SKM-1 treated with dmso at 0.1 percent for 144 hours (cell line): ENCODE results near the gene PSMD11.
A peak's percentile ranks its signal among the peaks of the same experiment; 100 is the strongest.

Experiments
- DNase-seq: peaks from one replicate; lab custom pipeline; 2025; ENCODE audit not compliant: unreplicated experiment; lab: John Stamatoyannopoulos, UW

Gene PSMD11

GRCh38 chr17:32464374-32464773 lies 20.1 kb downstream of the PSMD11 start:
- DNase-seq: no peak

DNA sequence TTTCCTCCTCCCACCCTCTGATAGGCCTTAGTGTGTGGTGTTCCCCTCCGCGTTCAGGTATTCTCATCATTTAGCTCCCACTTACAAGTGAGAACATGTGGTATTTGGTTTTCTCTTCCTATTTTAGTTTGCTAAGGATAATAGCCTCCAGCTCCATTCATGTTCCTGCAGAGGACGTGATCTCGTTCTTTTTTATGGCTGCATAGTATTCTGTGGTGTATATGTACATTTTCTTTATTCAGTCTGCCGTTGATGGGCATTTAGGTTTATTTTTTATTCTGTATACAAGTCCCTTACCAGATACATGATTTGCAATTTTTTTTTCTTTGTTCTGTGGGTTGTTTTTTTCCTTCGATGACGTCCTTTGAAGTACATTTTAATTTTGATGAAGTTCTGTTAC lies 23.6 kb downstream of the PSMD11 start:
- DNase-seq: no peak

DNA sequence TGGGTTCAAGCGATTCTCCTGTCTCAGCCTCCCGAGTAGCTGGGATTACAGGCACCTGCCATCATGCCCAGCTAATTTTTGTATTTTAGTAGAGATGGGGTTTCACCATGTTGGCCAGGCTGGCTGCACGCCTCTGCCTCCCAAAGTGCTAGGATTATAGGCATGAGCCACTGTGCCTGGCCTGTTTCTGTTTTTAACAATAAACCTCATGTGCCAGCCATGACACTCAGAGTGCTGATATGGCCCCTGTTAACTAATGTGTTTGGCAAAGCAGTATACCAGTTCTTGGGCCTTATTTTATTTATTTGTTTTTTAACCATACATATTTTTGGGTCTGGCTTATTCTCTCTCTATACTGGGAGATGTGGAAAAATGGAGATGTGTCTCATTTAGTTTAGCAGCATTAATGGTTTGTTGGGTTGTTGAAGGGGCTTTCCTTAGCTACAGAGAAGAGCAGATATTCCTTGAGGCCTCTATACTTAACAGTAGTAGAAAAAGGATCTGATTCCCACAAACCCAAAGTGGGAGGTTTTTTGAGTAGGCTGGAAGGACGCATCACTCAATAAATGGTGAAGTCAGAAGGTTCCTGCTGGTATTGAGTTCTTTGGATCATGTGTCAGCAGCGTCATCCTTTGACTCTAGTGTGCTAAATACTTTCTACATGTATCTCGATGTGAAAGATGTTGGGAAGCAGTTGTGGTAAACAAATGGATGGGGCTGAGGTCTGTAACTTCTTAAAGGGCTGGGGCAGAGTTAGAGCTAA lies 26.3 kb downstream of the PSMD11 start:
- DNase-seq: no peak

DNA sequence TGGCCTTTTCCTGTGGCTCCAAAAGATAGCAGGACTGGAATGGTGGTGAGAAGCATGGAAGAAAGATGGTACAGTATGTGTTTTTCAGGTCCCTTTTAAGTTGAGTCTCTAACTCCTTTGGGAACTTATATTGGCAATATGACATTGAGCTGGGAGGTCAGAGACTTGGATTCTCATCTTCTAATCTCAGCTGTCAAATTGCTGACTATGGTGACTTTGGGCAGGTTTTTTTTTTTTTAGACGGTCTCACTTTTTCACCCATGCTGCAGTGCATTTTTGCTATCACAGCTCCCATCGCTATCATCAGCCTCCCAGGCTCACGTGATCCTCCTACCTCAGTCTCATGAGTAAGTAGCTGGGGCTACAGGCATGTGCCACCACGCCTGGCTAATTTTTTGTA lies 27.3 kb downstream of the PSMD11 start:
- no peak for DNase-seq

DNA sequence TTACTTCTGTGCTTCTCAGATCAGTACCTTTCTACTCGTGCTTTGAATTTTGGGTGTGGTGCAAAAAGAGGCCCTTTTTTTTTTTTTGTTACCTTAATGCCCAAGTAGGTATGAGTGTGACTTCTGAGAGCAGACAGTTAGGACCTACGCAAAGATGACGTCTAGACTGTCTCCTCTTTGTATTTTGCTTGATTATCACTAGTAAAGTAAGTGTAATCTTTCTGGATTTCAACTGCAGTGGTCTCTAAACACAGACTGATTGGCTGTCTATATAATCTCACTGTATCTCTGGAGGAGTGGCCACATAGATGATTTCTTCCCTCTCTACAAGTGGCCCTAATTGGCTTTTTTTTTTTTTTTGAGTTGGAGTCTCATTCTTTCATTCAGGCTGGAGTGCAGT lies 30.9 kb downstream of the PSMD11 start:
- no peak for DNase-seq

DNA sequence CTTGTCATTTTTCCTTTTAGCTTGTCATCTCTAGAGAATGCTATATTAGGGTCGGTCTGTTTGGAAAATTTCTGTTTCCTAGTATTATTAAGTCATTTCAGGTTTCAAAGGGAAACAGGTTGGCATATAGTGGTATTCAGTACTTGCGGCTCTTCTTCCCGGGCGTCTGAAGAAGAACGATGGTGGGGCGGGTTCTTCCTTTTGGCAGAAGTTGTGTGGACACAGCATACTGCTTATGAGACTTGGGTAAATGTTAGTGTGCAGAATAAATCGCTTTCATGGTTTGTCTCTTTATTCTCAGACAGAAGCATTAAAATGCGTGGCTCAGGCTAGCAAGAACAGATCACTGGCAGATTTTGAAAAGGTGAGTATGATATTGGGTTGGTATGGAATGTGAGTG lies 32.9 kb downstream of the PSMD11 start:
- DNase-seq: no peak

DNA sequence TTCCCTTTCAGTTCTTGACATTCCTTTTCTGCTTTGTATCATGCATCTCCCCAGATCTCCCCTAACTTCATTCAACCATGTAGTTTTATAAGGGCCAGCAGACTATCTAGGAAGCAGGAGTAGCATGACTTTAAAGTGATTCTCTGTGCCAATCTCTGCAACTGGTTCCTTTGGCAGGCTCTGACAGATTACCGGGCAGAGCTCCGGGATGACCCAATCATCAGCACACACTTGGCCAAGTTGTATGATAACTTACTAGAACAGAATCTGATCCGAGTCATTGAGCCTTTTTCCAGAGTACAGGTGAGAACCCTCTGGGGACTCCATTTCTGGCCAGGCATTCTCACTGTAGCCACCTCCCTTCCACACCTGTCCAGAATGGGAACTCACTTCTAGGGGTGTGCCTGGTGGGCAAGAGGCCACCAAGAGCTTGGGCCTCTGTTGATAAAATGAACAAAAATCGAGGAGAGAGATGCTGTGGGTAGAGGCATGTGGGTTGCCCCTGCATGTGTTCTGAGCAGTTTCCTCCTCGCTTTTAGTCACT lies 34.8 kb downstream of the PSMD11 start:
- no peak for DNase-seq

GRCh38 chr17:32481193-32481592 lies 36.9 kb downstream of the PSMD11 start:
- no peak for DNase-seq

GRCh38 chr17:32482568-32483320 lies 38.4 kb downstream of the PSMD11 start:
- no peak for DNase-seq

GRCh38 chr17:32483451-32484019 lies 39.2 kb downstream of the PSMD11 start:
- DNase-seq: peak; percentile 52

DNA sequence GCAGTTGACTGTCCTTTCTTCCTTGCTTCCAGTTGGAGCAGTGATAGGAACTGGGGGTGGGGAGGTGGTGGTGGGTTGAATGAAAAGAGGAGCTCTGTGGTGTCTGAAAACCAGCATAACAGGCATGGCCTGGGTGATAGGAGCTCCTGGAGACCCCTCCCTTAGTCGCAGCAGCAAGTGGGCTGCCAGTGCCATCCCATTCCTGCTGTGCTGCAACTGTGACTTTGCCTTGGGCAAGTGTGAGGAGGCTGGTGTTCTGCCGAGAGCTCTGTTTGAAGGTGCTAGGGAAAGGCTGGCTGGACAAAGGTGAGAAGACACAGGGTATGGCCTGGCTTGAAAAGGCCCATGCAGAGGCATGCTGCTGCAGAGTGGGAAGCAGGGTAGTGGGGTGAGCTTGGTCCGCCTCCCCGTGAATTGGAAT lies 39.7 kb downstream of the PSMD11 start:
- DNase-seq: no peak

DNA sequence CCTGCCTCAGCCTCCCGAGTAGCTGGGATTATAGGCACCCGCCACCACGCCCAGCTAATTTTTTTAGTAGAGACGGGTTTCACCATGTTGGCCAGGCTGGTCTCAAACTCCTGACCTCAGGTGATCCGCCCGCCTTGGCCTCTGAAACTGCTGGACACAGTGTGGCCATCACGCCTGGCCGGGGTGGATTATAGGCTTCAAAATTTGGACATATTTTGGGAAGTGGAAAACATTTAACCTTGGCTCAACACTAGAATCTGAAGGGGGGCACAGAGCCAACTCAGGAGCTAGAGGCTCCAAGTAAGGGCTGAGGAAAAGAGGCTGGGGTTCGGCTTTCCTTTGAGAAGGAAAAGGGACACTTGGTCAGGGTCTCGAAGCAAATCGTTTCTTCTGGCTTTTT lies 40.3 kb downstream of the PSMD11 start:
- DNase-seq: no peak

- no peak for DNase-seq
Observed at GRCh38 chr17:32485261-32486110, 41.2 kb downstream of the PSMD11 start.

DNA sequence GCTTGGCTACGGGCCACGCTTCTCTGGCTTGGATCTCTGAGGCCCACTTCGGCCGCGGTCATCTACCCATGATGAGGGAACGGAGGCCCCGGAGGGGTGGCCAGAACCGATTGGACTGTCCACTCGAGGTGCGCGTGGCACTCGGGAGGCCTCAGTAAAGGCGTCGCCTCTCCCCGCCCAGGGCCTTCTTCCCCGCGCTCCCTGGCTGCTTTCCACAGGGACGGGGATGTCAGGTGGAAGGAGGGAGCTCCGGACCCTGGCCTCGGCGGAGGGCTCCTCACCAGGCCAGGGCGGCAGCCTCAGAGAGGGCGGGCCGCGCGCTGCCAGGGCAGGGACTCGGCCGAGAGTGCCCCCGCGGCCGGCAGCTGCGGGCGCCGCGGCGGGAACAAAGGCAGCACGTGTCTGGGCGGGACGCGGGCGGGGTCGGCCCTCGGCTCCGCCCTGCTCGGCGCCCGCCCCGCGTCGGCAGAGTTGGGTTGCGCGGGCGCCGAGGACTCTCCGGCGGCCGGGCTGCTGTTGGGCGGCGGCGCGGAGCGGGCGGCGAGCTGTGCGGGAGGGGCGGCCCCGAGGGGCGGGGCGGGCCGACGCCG lies 41.9 kb downstream of the PSMD11 start:
- DNase-seq: peak; percentile 74

- DNase-seq: peak; percentile 63
Observed at GRCh38 chr17:32486701-32487472, 42.6 kb downstream of the PSMD11 start, which contains the start of gene CDK5R1. Gene CDK5R1, plus strand, starts transcription at chr17:32486993. Its CDS starts 628 bp downstream, at chr17:32487621.

DNA sequence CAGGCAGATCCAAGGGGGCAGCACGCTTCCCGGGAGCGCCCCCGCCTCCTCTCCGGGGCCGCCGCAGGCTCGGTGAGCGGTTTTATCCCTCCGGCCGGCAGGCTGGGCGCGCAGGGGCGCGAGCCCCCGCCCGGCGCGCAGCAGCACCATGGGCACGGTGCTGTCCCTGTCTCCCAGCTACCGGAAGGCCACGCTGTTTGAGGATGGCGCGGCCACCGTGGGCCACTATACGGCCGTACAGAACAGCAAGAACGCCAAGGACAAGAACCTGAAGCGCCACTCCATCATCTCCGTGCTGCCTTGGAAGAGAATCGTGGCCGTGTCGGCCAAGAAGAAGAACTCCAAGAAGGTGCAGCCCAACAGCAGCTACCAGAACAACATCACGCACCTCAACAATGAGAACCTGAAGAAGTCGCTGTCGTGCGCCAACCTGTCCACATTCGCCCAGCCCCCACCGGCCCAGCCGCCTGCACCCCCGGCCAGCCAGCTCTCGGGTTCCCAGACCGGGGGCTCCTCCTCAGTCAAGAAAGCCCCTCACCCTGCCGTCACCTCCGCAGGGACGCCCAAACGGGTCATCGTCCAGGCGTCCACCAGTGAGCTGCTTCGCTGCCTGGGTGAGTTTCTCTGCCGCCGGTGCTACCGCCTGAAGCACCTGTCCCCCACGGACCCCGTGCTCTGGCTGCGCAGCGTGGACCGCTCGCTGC lies 43.3 kb downstream of the PSMD11 start:
- no peak for DNase-seq

GRCh38 chr17:32488177-32488542 lies 43.9 kb downstream of the PSMD11 start:
- DNase-seq: no peak

DNA sequence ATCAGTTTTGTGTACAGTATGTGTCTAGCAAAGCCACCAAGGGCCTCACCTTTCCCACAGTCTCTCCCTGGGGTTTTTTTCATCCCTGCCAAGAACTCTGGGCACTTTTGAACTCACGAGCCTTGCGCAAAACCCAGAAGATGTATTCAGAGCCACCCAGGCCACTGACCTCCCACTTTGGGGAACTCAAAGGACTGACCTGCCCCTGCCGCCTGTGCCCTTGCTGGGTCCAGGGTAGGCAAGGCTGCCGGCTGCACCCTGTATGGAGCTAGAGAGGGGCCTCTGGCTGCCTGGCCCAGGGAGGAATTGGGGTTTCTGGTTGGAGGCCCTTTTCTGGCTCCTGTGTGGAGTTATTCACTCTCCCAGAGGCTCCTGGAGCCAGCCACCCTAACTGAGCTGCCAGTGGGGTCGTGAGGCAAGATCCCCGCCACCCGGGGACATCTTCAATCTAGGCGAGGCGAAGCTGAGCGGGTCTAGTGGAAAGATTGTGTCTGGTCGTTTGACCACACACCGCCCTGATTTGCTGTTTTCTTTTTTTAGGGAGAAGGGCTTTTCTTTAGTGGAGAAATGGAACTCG lies 44.4 kb downstream of the PSMD11 start:
- no peak for DNase-seq
